T-helper 1 cell treated with Interleukin-12 subunit alpha and Interleukin-12 subunit beta and Interleukin-4 antibody, amounts not matched to agents 30 μg/mL and 1 μg/mL, for 36 hours (primary cell): Measurements from ENCODE around the gene PLPPR3.

Experiments used
- H3K27ac Mint-ChIP-seq: one replicate; pipeline ENCODE4 v1.8.0; 2021; ENCODE audit warnings: mild to moderate bottlenecking, mixed read lengths
- H3K27me3 Mint-ChIP-seq: one replicate; pipeline ENCODE4 v1.8.0; 2021; ENCODE audit warnings: low read depth, mixed read lengths
- H3K36me3 Mint-ChIP-seq: one replicate; pipeline ENCODE4 v1.8.0; 2021; ENCODE audit warnings: low read depth, mixed read lengths
- H3K4me1 Mint-ChIP-seq: one replicate; pipeline ENCODE4 v1.8.0; 2021; ENCODE audit warnings: low read depth, mixed read lengths
- H3K4me3 Mint-ChIP-seq: one replicate; pipeline ENCODE4 v1.8.0; 2021; ENCODE audit warnings: mild to moderate bottlenecking, moderate library complexity, mixed read lengths
- H3K9me3 Mint-ChIP-seq: one replicate; pipeline ENCODE4 v1.8.0; 2021; ENCODE audit warnings: mixed read lengths

Gene PLPPR3

GRCh38 chr19:791567-792305, 30.0 kb downstream of the PLPPR3 start:
- Mint-ChIP-seq H3K4me1 (peaks cover 3% of the 10 kb centered on the region), H3K9me3 (no peaks in the 10 kb centered on the region), H3K36me3 (no peaks in the 10 kb centered on the region), H3K4me3 (no peak overlapping the region), H3K27me3 (peaks cover 8% of the 10 kb centered on the region), H3K27ac (no peak overlapping the region)

- Mint-ChIP-seq H3K4me3 (no peak overlapping the region), H3K36me3 (no peaks in the 10 kb centered on the region), H3K27me3 (peaks cover 7% of the 10 kb centered on the region), H3K9me3 (no peaks in the 10 kb centered on the region), H3K4me1 (peaks cover 1% of the 10 kb centered on the region), H3K27ac (no peak overlapping the region)
Observed at GRCh38 chr19:791007-791566, 30.7 kb downstream of the PLPPR3 start.

DNA sequence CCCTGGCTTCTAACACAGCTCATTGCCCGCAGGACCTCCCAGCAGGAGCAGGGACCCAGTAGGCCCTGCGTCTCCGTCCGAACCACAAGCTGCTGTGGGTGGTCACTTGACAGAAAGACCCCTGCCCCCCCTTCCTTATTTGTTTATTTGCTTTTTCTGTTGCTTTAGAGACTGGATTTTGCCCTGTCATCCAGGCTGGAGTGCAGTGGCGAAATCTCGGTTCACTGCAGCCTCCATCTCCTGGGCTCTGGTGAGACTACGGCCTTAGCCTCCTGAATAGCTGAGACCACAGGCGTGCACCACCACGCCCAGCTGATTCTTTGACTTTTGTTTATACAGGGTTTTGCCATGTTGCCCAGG, 32.1 kb downstream of the PLPPR3 start:
- Mint-ChIP-seq H3K9me3 (no peaks in the 10 kb centered on the region), H3K4me1 (peaks cover 1% of the 10 kb centered on the region), H3K36me3 (no peaks in the 10 kb centered on the region), H3K27ac (no peak overlapping the region), H3K27me3 (peaks cover 7% of the 10 kb centered on the region), H3K4me3 (no peak overlapping the region)

DNA sequence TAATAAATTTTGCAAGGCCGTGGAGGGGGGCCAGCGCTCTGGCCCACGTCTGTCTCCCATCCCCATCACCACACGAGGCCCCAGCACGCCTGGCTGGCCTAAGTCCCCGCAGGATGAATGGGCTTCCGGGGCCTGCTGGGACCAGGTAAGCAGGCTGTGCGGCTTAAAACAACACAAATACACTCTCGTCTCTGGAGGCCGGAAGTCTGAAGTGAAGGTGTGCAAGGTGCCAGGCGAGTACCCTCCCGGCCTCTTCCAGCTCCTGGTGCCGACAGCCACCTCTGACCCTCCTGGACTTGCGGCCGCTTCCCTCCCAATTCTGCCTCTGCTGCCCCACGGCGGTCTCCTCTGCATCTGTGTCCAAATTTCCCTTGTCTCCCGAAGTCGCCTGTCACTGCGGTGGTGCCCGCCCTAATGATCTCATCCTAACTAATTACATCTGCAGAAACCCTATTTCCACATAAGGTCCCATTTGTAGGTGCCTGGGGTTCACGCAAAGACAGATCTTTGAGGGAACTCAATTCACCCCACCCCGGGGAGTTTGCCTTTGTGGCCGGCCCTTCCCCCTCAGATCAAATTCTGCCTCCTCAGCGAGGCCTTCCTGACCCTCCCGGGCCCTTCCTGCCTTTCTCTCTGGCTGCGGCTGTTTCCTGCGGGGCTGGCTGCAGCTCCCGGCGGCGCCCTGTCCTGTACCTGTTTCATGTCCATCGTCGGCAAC, 32.6 kb downstream of the PLPPR3 start:
- H3K4me3 Mint-ChIP-seq = no peak overlapping the region

DNA sequence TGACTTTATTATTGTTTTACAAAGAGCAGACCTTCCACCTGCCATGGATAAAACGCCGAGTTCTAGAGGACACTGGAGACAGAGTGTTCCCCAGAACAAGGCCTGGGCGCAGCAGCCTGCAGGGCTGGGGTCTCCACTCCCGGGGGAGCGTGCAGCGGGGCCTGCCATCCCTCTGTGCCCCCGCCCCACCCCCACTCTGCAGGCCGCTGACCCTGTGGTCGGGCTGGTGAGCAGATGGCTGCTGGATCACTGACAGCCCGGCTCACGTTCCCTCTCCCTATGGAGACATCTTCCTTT, 33.1 kb downstream of the PLPPR3 start:
- Mint-ChIP-seq H3K4me3 (no peak overlapping the region), H3K9me3 (no peaks in the 10 kb centered on the region), H3K36me3 (no peaks in the 10 kb centered on the region), H3K27ac (no peak overlapping the region), H3K4me1 (peaks cover 1% of the 10 kb centered on the region), H3K27me3 (peaks cover 7% of the 10 kb centered on the region)

More for the DNA sequence above, 32.6 kb downstream of the PLPPR3 start:
- no peaks in the 10 kb centered on the region for H3K36me3 Mint-ChIP-seq
- no peaks in the 10 kb centered on the region for H3K9me3 Mint-ChIP-seq
- peaks cover 7% of the 10 kb centered on the region for H3K27me3 Mint-ChIP-seq
- no peak overlapping the region for H3K27ac Mint-ChIP-seq
- peaks cover 1% of the 10 kb centered on the region for H3K4me1 Mint-ChIP-seq

- Mint-ChIP-seq H3K27ac (no peak overlapping the region), H3K36me3 (no peaks in the 10 kb centered on the region), H3K4me3 (no peak overlapping the region)
Observed at GRCh38 chr19:787536-787935, 34.2 kb downstream of the PLPPR3 start.

DNA sequence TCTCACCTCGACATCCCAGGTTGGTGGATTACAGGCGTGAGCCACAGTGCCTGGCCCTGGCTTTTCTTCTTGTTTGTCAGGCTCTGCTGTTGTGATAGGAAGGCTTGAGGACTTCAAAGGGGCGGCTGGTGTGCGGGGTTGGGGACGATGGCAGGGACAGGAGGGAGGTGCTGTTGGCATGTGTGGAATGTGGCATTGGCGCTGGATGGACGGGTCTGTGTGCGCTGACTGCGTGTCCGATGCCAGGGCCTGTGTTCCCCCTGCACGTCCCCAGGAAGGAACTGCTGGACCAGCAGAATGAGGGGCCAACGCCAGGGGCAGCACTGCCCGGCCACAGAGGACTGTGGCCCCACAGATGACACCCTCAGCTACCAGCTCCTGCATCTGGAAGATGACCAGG, 37.2 kb downstream of the PLPPR3 start:
- Mint-ChIP-seq H3K27ac (no peak overlapping the region), H3K4me1 (no peaks in the 10 kb centered on the region), H3K27me3 (peaks cover 4% of the 10 kb centered on the region), H3K9me3 (no peaks in the 10 kb centered on the region), H3K36me3 (no peaks in the 10 kb centered on the region), H3K4me3 (no peak overlapping the region)

More at GRCh38 chr19:787536-787935, 34.2 kb downstream of the PLPPR3 start:
- peaks cover 7% of the 10 kb centered on the region for H3K27me3 Mint-ChIP-seq
- peaks cover 1% of the 10 kb centered on the region for H3K4me1 Mint-ChIP-seq
- H3K9me3 Mint-ChIP-seq = no peaks in the 10 kb centered on the region

- H3K4me1 Mint-ChIP-seq = no peaks in the 10 kb centered on the region
- H3K27ac Mint-ChIP-seq = no peak overlapping the region
- H3K36me3 Mint-ChIP-seq = no peaks in the 10 kb centered on the region
- no peak overlapping the region for H3K4me3 Mint-ChIP-seq
- no peaks in the 10 kb centered on the region for H3K9me3 Mint-ChIP-seq
- H3K27me3 Mint-ChIP-seq = no peaks in the 10 kb centered on the region
Observed at GRCh38 chr19:782878-783668, 38.7 kb downstream of the PLPPR3 start.

DNA sequence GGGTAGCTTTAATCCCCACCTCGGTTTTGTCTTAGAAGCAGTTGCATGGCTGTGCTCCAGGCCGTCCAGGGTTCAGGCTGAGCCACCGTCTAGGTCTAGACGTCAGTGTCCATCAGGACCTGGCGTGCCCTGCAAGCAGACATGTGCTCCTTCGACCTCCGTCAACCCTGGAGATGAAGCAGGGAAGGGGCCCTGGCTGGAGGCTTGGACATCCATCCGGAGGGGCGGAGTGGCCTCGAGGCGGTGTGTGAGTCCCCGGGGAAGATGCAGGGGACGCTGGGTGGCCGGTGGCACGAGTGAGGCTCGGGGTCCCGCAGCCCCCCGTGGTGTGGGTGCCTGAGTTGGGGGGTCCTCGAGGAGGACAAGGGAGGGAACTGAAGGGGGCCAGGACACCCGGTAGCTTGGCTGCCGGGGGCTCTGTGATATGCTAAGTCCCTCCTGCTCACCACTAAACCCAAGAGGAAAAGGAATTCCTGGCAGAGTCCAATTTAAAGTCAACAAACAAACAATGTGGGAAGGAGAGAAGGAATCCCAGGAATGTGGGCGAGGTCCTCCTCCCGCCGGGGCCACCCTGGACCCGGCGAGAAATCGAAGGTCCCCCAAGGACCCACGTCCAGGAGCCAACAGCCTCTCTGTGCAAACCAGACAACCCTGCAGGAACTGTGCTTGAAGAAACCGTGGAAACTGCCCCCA, 39.4 kb downstream of the PLPPR3 start:
- no peaks in the 10 kb centered on the region for H3K27me3 Mint-ChIP-seq
- H3K4me3 Mint-ChIP-seq = no peak overlapping the region
- H3K9me3 Mint-ChIP-seq = no peaks in the 10 kb centered on the region
- H3K36me3 Mint-ChIP-seq = no peaks in the 10 kb centered on the region
- H3K27ac Mint-ChIP-seq = no peak overlapping the region
- no peaks in the 10 kb centered on the region for H3K4me1 Mint-ChIP-seq

GRCh38 chr19:781800-782184, 40.0 kb downstream of the PLPPR3 start:
- H3K4me1 Mint-ChIP-seq = no peaks in the 10 kb centered on the region
- no peaks in the 10 kb centered on the region for H3K9me3 Mint-ChIP-seq
- H3K36me3 Mint-ChIP-seq = no peaks in the 10 kb centered on the region
- no peak overlapping the region for H3K27ac Mint-ChIP-seq
- no peak overlapping the region for H3K4me3 Mint-ChIP-seq
- H3K27me3 Mint-ChIP-seq = no peaks in the 10 kb centered on the region

GRCh38 chr19:780935-781334, 40.8 kb downstream of the PLPPR3 start:
- Mint-ChIP-seq H3K36me3 (no peaks in the 10 kb centered on the region), H3K4me1 (no peaks in the 10 kb centered on the region), H3K4me3 (no peak overlapping the region), H3K27ac (no peak overlapping the region), H3K27me3 (no peaks in the 10 kb centered on the region), H3K9me3 (no peaks in the 10 kb centered on the region)

DNA sequence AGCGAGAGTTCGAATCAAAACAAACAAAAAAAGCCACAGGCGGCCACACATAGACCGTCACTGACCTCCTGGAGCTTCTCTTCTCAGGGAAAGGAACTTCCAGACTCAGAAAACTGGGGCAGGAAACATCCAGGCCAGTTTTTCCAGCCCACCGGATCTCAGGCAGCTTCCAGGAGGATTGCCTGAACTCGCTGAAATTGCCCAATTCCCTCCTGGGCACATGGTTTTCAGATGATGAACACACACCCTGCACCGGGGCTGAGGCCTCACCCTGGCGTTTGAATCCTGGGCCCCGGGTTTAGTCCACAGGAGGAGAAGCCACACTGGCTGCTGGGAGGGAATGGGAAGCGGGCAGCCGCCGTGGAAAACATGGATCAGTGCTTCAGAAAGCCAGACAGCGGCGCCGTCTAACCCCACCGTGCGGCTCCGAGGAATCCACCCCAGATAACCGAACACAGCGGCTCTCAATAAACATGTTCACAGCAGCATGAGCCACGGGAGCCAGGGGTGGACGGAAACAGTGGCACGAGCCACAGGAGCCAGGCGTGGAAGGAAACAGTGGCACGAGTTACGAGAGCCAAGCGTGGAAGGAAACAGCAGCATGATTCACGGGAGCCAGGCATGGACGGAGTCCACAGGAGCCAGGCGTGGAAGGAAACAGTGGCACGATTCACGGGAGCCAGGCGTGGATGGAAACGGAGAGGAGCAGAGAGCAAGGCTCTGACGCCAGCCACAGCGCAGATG, 42.7 kb downstream of the PLPPR3 start:
- Mint-ChIP-seq H3K27ac (no peak overlapping the region), H3K36me3 (no peaks in the 10 kb centered on the region), H3K4me3 (no peak overlapping the region), H3K9me3 (no peaks in the 10 kb centered on the region), H3K4me1 (no peaks in the 10 kb centered on the region), H3K27me3 (no peaks in the 10 kb centered on the region)

DNA sequence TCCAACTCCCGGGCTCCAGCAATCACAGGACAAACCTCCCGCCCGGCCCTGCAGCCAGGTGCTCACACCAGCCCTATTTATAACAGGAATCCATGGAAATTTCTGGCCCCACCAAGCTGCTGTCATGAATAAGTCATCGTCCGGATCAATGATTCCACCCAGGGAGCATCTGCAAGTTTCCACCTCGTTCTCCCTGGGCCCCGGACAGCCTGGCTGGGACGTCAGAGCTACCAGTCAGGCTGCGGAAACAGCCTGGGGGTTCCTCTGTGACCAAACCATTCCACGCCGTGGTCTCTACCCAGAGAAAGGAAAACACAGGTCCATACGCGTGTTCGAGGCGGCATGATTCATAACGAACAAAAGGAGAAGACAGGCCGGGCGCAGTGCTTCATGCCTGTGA, 45.2 kb downstream of the PLPPR3 start:
- no peaks in the 10 kb centered on the region for H3K9me3 Mint-ChIP-seq
- no peaks in the 10 kb centered on the region for H3K36me3 Mint-ChIP-seq
- no peak overlapping the region for H3K4me3 Mint-ChIP-seq
- no peaks in the 10 kb centered on the region for H3K27me3 Mint-ChIP-seq
- H3K4me1 Mint-ChIP-seq = no peaks in the 10 kb centered on the region
- H3K27ac Mint-ChIP-seq = no peak overlapping the region
